NK-92 treated with Interleukin-12 subunit alpha and Interleukin-12 subunit beta, amount 100 ng/mL, for 24 hours (cell line): ENCODE data around the gene TBL3.
A peak's percentile ranks its signal among the peaks of the same experiment; 100 is the strongest.

Source experiments
- DNase-seq: peaks from one replicate; lab custom pipeline; 2025; lab: John Stamatoyannopoulos, UW

Gene TBL3

DNA sequence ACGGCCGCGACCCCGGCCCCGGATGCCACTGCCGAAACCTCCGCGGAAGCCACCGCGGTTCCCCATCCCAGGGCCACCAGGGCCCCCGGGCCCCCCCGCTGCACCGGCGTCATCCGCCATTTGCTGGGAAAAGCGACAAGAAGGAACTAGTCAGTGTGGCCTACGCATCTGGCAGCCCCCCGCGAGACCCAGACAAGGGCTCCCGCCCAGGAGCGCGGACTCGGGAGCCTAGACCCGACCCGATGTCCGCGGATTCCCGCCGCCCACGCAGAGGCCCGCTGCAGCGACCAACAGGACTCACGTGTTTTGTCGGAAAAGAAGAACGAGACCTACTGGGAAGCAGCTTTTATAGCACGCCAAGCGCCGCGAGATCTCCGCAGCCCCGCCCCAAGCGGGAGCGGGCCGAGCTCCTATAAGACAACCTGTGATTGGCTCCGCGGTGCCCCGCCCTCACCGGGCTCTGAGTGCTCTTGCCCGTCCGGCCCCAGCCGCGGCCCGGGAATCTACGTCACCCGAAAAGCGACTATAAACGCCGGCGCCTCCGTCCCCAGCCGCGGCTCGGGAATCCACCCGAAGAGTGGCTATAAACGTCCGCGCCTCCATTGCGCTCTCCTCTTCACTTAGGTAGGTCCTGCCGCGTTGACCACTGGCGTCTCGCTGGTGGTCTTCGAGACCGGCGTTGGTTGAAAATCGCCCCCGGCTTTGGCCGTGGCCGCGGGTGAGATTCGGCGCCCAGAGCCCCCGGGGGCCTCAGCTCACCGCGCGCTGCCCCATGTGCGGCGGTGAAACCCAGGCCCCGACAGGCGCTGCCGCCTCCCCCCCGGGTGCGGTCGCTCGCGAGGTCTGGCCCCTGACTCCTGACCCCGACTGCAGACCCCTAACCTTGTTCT, 7.1 kb upstream of the TBL3 start, which contains the start of gene RPS2:
Gene RPS2, minus strand, starts transcription at position 321 of the 890 bp plus-strand sequence. Its CDS starts 201 bp downstream, at position 120.
- peak; percentile 98 for DNase-seq

DNA sequence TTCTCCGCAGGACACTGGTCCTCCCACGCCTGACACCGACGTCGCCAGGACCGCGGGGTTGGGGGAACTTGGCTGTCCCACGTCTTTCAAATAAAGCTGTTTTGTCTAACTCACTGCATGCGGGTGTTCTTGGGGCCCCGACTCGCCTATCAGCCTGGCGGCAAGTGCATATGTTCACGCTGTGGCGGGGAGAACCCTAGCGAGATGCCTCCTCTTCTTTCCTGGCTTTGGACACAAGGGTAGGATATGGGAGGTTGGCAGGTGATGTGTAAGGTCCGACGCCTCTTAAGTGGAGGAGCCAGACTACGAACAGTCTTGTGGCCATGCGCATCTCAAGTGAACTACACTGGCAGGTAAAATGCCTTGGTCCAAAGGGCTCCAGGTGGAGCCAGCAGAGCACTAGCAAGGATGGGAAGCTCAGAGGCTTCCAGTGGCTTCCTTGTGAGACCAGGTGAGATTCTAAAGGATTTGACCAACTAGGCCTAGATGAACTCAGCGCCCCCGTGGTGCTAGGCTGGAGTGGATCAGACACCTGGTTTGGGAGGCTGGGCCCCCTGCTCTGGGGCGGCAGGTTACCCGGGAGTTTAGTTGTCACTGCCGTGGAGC, 6.4 kb upstream of the TBL3 start:
- DNase-seq = no peak

DNA sequence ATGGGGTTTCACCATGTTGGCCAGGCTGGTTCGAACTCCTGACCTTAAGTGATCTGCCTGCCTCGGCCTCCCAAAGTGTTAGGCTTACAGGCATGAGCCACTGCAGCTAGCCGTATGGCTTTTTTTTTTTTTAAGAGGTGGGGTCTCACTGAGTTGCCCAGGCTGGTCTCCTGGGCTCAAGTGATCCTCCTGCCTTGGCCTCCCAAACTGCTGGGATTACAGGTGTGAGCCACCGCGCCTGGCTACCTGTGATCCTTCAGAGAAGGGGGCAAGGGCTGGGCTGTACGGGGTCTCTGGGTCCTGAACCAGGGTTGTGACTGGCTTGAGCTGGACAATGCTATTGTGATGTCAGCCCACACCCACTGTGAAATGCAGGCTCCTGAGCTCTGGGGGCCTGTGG, 5.4 kb upstream of the TBL3 start, which contains the start of gene RNF151:
Gene RNF151, plus strand, starts transcription at position 397 of the 400 bp plus-strand sequence. CDS start 26 bp downstream, outside the sequence.
- DNase-seq = no peak

DNA sequence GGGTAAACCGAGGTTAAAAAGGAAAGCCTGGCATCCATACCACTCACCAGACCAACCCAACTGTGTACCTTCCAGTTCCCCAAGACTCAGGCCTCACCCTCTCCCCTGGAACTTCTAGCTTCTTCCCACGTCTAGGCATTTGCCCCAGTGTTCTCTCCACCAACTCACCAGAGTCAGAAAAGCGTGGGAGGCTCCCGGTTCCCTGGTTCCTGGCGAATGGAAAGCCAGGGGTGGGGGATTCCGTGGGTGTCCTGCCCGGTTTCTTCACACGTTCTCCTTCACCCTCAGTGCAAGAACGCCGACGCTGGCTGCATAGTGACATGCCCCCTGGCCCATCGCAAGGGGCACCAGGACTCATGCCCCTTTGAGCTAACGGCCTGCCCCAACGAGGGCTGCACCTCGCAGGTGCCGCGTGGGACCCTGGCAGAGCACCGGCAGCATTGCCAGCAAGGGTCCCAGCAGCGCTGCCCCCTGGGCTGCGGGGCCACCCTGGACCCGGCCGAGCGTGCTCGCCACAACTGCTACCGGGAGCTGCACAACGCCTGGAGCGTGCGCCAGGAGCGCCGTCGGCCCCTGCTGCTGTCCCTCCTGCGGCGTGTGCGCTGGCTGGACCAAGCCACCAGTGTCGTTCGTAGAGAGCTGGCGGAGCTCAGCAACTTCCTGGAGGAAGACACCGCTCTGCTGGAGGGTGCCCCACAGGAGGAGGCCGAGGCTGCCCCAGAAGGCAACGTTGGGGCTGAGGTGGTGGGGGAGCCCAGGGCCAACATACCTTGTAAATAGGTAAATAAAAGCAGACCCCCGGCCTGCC, 3.5 kb upstream of the TBL3 start:
- no peak for DNase-seq

DNA sequence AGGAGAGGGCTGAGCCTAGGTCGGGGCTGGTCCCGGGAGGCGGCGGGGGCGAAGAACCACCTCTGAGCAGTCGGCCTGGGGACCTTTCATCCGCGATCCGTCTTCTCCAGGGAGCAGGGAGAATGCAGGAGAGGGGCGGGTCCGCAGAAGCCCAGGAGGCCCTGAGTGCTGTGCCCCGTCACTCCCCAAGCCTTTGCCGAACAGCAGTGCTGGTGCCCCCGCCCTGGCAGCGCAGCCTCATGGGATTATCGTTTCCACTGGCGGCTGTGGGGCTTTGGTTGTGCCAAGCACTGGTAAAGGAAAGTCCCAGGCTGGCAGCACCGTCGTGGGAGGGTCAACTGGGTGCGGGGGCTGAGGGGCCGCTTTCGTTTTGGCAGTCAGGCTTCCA, 631 bp downstream of the TBL3 start:
- DNase-seq = no peak

DNA sequence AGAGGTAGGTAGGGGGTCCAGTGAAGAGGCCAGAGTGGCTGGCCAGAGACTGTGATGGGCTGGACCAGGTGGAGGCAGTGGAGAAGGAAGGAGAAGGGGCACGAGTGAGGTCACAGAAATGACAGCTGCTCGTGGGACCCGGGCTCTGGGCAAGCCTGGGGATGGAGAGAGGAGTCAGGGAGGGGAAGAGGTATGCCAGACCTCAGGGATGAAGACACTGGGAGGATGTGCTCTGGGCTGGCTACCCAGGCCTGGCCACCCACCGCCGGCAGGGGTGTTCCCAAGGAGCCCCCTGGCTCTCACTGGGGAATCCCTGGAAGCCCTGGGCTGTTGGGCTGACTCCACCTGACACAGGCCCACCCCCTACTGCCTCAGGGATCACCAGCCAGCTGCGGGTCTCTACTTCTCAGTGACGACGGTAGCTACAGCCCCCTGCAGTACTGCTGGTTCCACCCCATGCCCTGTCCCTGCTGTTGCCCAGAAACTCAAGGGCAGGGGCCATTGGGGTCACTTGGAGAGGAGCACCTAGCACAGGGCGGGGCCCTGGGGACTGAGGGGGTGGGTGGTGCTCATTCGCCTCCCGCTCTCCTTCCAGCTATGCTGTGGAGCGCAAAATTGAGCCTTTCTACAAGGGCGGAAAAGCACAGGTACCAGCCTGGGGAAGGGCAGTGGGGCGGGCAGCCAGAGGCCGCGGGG, 1.8 kb downstream of the TBL3 start:
- DNase-seq = no peak

DNA sequence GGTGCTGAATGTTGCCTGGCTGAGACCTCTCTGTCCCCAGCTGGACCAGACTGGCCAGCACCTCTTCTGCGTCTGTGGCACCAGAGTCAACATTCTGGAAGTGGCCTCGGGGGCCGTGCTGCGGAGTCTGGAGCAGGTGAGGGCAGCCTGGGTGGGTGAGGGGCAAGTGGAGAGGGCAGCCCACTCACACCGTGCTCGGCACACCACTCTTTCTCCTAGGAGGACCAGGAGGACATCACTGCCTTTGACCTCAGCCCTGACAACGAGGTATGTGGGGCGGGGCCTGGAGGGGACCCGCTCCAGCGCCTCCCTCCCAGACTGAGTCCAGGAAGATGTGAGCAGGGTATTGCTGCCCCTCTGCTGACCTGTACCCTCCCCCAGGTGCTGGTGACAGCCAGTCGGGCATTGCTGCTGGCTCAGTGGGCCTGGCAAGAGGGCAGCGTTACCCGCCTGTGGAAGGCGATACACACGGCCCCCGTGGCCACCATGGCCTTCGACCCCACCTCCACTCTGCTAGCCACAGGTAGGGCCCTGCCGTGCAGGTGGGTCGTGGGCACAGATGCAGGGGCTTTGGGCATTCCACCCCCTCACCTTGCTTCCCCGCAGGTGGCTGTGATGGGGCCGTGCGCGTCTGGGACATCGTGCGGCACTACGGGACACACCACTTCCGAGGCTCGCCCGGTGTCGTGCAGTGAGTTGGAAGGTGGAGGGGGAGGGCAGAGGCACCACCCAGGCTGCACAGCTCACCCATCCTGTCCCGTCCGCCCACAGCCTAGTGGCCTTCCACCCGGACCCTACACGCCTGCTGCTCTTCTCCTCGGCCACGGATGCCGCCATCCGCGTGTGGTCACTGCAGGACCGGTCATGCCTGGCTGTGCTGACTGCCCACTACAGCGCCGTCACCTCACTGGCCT, 2.6 kb downstream of the TBL3 start:
- no peak for DNase-seq

DNA sequence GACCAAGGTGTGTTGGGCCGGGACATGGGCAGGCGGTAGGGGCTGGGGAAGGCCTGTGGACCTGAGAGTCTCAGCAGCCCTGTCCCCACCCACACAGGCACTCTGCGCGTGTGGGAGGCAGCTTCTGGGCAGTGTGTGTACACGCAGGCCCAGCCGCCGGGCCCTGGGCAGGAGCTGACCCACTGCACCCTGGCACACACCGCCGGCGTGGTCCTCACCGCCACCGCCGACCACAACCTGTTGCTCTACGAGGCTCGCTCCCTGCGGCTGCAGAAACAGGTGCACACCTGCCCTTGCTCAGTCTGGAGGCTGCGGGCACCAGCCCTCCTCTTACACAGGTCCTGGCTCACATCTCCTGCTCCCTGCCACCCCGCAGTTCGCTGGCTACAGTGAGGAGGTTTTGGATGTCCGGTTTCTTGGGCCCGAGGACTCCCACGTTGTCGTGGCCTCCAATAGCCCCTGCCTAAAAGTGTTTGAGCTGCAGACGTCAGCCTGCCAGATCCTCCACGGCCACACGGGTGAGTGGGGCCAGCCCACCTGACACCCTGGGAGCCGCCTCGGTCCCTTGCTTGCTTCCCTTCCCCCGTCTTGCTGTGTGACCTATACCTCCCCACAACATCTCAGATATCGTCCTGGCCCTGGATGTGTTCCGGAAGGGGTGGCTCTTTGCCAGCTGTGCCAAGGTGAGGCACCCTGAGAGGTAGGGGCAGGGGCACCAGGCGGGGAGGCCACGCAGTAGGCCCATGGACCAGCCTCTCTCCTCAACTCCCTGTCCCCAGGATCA, 3.8 kb downstream of the TBL3 start:
- DNase-seq = no peak

DNA sequence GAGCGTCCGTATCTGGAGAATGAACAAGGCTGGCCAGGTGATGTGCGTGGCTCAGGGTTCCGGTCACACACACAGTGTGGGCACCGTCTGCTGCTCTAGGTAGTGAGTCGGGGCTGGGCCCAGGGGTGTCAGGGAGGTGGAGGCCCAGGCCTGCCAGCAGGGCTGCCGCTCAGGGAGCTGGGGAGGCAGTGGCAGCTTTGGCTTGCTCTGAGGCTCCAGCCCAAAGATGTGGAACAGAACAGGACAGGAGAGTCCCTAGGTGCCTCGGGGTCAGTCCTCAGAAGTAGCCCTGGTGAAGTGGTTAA, 4.3 kb downstream of the TBL3 start:
- no peak for DNase-seq

DNA sequence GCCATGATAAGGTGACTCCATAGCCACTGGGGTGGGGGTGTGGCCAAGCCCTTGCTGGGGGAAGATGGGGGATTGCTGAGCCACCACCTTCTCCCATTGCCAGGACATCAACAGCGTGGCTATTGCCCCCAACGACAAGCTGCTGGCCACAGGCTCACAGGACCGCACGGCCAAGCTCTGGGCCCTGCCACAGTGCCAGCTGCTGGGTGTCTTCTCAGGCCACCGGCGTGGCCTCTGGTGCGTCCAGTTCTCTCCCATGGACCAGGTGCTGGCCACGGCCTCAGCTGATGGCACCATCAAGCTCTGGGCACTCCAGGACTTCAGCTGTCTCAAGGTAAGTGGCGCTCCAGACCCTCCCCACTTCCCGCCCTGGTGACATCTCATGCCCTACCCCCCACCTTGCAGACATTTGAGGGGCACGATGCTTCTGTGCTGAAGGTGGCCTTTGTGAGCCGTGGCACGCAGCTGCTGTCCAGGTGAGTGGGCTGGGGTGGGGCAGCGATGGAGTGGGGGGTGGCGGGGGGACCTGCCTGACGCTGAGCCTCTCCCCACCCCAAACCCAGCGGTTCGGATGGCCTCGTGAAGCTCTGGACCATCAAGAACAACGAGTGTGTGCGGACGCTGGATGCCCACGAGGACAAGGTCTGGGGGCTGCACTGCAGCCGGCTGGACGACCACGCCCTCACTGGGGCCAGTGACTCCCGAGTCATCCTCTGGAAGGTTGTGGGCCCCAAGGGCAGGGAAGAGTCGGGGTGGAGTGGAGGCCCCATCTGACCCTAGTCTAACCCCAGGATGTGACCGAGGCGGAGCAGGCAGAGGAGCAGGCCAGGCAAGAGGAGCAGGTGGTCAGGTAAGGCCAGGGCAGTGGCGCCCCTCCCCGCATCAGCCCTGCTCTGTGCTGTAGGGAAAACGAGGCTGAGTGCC, 5.4 kb downstream of the TBL3 start:
- DNase-seq = no peak

DNA sequence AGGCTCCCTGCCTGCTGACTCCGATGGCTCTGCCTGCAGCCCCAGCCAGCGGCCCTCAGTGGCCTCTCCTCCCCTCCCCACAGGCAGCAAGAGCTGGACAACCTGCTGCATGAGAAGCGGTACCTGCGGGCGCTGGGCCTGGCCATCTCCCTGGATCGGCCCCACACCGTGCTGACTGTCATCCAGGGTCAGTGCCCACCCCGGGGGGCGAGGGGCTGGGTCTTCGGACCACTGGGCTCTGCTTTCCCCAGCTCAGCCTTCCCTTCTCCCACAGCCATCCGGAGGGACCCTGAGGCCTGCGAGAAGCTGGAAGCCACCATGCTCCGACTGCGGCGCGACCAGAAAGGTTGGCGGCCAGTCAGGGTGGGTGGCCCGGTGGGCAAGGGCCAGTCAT, 6.0 kb downstream of the TBL3 start:
- DNase-seq = no peak

DNA sequence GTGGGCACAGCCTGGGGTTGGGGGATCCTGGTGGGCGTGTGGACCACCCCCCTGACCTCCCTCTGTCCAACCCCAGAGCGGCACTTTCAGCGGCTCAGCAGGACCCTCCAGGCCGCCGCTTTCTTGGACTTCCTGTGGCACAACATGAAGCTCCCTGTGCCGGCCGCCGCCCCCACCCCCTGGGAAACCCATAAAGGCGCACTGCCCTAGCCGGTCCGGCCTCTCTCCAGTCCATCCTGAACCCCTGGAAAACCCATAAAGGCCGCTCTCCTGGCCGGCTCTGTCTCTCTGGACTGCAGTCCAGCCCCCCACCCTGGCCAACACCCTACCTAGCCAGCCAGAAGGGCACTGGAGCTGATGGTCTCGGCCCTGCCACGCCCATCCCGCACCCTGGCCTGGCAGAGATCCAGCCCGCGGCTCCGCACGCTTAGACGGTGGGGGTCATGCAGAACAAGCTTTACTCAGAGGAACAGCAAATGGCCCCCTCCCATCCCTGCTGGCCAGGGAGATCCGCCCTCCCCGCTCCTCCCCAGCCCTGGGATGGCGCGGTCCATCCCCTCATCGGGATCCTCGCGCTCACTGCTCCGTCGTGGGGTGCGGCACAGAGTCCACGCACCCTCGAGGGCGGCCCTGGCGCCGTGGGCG, 6.7 kb downstream of the TBL3 start:
- DNase-seq = no peak

DNA sequence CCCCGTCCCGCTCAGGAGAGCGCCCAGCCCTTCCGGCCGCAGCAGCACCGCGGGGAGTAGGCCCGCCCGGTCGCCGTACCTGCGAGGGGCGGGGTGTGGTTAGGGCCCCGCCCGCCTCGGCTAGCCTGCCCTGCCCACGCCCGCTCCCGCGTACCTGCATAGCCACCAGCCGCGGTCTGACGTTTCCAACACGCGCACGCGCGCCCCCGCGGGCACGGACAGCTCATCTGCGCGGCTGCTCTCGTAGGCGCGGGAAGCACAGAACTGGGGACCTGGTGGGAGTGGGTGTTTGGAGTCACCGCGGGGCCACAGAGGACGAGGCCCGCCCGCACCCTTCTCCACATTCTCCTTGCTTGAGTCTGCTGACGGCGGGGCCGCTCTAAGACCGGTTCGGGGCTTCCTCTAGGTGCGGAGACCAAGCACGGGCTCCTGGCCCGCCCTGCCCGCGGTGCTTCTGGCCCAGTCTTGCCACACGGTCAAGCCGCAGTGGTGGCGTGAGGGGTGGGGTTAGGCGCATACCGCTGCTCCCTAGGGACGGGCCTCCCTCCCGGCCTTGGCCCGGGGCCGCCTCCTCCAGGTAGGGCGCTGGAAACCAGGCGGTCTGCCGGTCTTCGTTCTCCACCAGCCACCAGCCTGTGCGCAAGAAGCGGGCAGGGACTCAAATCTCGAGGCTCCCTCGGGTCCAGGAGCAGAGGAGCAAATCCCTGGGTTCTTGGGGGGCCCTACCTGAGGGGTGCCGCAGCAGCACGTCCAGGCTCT, 7.6 kb downstream of the TBL3 start:
- no peak for DNase-seq

DNA sequence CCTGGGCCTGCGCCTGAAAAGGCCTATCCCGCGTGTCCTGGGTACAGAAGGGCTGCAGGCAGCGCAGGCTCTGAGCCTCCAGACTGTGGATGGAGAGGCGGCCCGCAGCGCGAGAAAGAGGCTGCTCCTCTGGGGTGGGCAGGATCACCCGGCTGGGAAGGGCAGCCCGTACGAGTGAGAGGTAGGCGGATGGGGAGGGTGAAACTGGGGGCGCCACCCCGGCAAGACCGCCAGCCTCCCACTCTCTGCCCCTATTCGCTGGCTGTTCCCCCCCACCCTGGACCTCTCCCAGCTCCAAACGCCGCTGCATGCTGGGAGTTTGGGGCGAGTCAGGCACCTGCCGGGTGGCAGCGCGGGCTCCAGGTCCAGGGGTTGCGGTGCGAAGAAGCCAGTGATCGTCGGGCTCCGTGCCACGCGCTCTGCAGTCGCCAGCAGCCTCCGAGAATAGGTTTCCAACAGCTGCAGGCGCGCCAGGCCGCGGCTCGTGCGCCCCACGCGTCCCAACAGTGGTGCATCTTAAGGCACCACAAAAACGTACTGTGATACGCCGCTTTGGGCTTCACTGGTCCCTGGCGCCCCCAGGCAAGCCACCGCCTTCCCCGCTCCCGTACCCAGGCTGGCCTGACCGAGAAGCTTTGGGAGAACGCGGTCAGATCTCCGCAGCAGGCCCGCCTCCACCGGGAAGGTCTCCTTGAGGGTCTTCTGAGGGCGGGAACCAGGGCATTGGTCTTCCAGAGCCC, 8.3 kb downstream of the TBL3 start:
- DNase-seq = no peak

DNA sequence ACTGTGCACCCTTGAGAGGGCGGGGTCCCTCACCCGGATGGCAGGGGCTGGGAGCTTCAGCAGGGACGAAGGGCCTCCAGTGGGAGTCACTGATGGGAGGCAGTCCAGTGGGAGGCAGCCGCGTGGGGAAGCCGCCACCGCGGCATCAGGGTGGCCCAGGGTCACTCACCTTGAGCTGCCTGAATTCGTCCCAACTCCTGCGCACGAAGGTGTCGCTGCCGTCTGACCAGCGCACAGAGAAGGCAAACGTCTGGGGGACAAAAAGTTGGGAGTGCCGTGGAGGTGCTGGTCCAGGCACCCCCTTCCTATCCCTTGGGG, 8.9 kb downstream of the TBL3 start:
- no peak for DNase-seq

DNA sequence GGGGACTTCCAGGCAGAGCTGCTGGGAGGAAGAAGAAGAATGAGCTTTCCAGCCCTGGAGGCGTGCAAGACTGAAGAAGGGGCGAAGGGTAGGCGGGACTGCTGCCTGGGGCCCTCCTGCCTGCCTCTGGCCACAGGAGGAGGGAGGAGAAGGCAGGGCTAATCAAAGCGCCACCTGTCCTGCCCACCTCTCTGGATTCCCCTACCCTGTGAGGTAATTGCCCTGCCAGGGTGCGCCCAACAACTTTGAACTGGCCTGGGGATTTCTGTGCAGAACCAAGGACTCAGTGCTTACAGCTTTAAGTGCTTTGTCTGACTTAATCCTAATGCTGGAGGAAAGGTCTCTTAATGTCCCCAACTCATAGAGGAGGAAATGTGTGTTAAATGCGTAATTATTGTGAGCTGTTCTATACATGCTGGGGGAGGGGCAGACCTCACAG, 9.6 kb downstream of the TBL3 start, which contains the start of gene NOXO1:
Gene NOXO1, minus strand, starts transcription at position 72 of the 439 bp plus-strand sequence. CDS start 290 bp downstream, outside the sequence.
- DNase-seq = no peak

DNA sequence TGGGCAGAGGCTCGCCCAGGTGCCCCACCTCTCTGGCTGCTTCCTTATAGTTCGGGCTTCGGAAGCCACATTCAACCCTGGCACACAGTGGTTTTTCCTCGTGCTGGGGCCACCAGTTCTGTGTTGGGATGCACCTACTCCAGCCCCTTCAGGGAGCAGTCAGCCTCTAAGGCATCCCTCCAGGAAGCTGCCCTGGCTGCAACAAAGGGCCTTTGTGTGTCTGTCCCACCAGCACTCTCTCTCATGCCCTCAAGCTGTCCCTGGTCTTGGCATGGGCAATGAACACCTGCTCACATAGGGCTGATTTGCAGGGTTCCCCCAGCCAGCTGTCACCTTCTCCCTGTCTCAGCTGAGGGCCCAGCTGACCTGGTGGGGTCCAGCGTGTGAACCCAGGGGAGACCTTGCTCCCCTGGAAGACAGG, 10.2 kb downstream of the TBL3 start:
- DNase-seq = no peak
